H9 (cell line): ENCODE results near the gene AIG1. TPM values are rescaled to one million over a fixed set of nuclear protein-coding genes. Genes with fewer than 3 reads are reported as not detected.

Experiments used
- DNase-seq: peaks from one replicate; pipeline ENCODE4 v3.0.0-alpha.2; 2017
- H2AFZ ChIP-seq: one replicate; pipeline ENCODE4 v1.6.1; 2013; ENCODE audit warnings: mild to moderate bottlenecking, low read length, control low read depth, moderate library complexity
- H2AK5ac ChIP-seq: 2 replicates; pipeline ENCODE4 v1.6.1; 2013; ENCODE audit warnings: low read length, control low read depth, mixed read lengths; ENCODE audit not compliant: insufficient read length
- H2BK120ac ChIP-seq: one replicate; pipeline ENCODE4 v1.6.1; 2013; ENCODE audit warnings: low read depth, mild to moderate bottlenecking, low read length, control low read depth, inconsistent platforms; ENCODE audit not compliant: poor library complexity, severe bottlenecking
- H2BK12ac ChIP-seq: 2 replicates; pipeline ENCODE4 v1.6.1; 2013; ENCODE audit warnings: low read length, control low read depth, mixed read lengths, low read depth; ENCODE audit not compliant: insufficient read length
- H2BK15ac ChIP-seq: 2 replicates; pipeline ENCODE4 v1.6.1; 2013; ENCODE audit warnings: low read depth, low read length, control low read depth
- H2BK20ac ChIP-seq: one replicate; pipeline ENCODE4 v1.6.1; 2013; ENCODE audit warnings: low read depth, mild to moderate bottlenecking, low read length, control low read depth, inconsistent platforms; ENCODE audit not compliant: poor library complexity, severe bottlenecking
- H2BK5ac ChIP-seq: 2 replicates; pipeline ENCODE4 v1.6.1; 2013; ENCODE audit warnings: low read length, control low read depth, mixed read lengths; ENCODE audit not compliant: insufficient read length
- H3K14ac ChIP-seq: 2 replicates; pipeline ENCODE4 v1.6.1; 2013; ENCODE audit warnings: low read length, control low read depth; ENCODE audit not compliant: insufficient read depth
- H3K18ac ChIP-seq: 2 replicates; pipeline ENCODE4 v1.6.1; 2013; ENCODE audit warnings: low read depth, mild to moderate bottlenecking, mixed read lengths, low read length, control low read depth; ENCODE audit not compliant: insufficient read length
- H3K23ac ChIP-seq: 2 replicates; pipeline ENCODE4 v1.6.1; 2013; ENCODE audit warnings: low read length, control low read depth, mixed read lengths, low read depth; ENCODE audit not compliant: insufficient read length
- H3K23me2 ChIP-seq: 2 replicates; pipeline ENCODE4 v1.6.1; 2013; ENCODE audit warnings: low read depth, mild to moderate bottlenecking, mixed read lengths, low read length, control low read depth; ENCODE audit not compliant: insufficient read length, poor library complexity, severe bottlenecking
- H3K27ac ChIP-seq: 2 replicates; pipeline ENCODE4 v1.5.1; 2013; ENCODE audit warnings: low read length, control low read depth, mixed read lengths, low read depth; ENCODE audit not compliant: insufficient read length
- H3K27me3 ChIP-seq: 2 replicates; pipeline ENCODE4 v1.6.1; 2013; ENCODE audit warnings: low read length, control low read depth, inconsistent platforms; ENCODE audit not compliant: insufficient read depth
- H3K4ac ChIP-seq: 2 replicates; pipeline ENCODE4 v1.6.1; 2013; ENCODE audit warnings: low read depth, mild to moderate bottlenecking, control low read depth, inconsistent platforms, low read length, moderate library complexity
- H3K4me1 ChIP-seq: 2 replicates; pipeline ENCODE4 v1.6.1; 2013; ENCODE audit warnings: low read length, control low read depth, inconsistent platforms; ENCODE audit not compliant: insufficient read depth
- H3K4me2 ChIP-seq: 2 replicates; pipeline ENCODE4 v1.6.1; 2013; ENCODE audit warnings: low read length, control low read depth, mixed read lengths; ENCODE audit not compliant: insufficient read length, insufficient read depth
- H3K56ac ChIP-seq: 2 replicates; pipeline ENCODE4 v1.6.1; 2013; ENCODE audit warnings: low read depth, mild to moderate bottlenecking, mixed read lengths, low read length, control low read depth; ENCODE audit not compliant: insufficient read length
- H3K79me1 ChIP-seq: 2 replicates; pipeline ENCODE4 v1.6.1; 2013; ENCODE audit warnings: low read depth, mild to moderate bottlenecking, moderate library complexity, low read length, control low read depth, inconsistent platforms; ENCODE audit not compliant: insufficient read depth, poor library complexity, severe bottlenecking
- H3K79me2 ChIP-seq: 2 replicates; pipeline ENCODE4 v1.6.1; 2013; ENCODE audit warnings: low read length, control low read depth, inconsistent platforms; ENCODE audit not compliant: insufficient read depth
- H3K9ac ChIP-seq: 2 replicates; pipeline ENCODE4 v1.6.1; 2013; ENCODE audit warnings: low read length, control low read depth, mixed read lengths; ENCODE audit not compliant: insufficient read length; ENCODE audit errors: extremely low read depth
- H3K9me3 ChIP-seq: one replicate; pipeline ENCODE4 v1.6.1; 2013; ENCODE audit warnings: low read depth, low read length, inconsistent platforms; ENCODE audit not compliant: control insufficient read depth
- H3T11ph ChIP-seq: one replicate; pipeline ENCODE4 v1.6.1; 2013; ENCODE audit warnings: mild to moderate bottlenecking, low read length, control low read depth, inconsistent platforms
- H4K20me1 ChIP-seq: one replicate; pipeline ENCODE4 v1.6.1; 2013; ENCODE audit not compliant: control insufficient read depth, insufficient read length, insufficient read depth
- H4K5ac ChIP-seq: 2 replicates; pipeline ENCODE4 v1.6.1; 2013; ENCODE audit warnings: low read depth, mild to moderate bottlenecking, mixed read lengths, low read length, control low read depth; ENCODE audit not compliant: insufficient read length
- H4K8ac ChIP-seq: replicated peaks from 2 replicates; pipeline ENCODE4 v1.6.1; 2013; ENCODE audit warnings: low read length, control low read depth, mixed read lengths, low read depth; ENCODE audit not compliant: insufficient read length
- H4K91ac ChIP-seq: 2 replicates; pipeline ENCODE4 v1.6.1; 2013; ENCODE audit warnings: low read depth, mild to moderate bottlenecking, moderate library complexity, mixed read lengths, low read length, control low read depth; ENCODE audit not compliant: insufficient read length
- H3K27ac Mint-ChIP-seq, 3 experiments: 2 replicates in 2 of 3; 3 replicates in 1 of 3; pipeline ENCODE4 v1.8.0; 2020 to 2021; ENCODE audit warnings: mixed read lengths in 3 of 3, mild to moderate bottlenecking in 1 of 3, moderate library complexity in 1 of 3
- H3K27me3 Mint-ChIP-seq: 2 replicates; pipeline ENCODE4 v1.8.0; 2021; ENCODE audit warnings: low read depth, mild to moderate bottlenecking, moderate library complexity, mixed read lengths
- H3K36me3 Mint-ChIP-seq, 3 experiments: 2 replicates in 2 of 3; 3 replicates in 1 of 3; pipeline ENCODE4 v1.8.0; 2020 to 2021; ENCODE audit warnings: low read depth in 3 of 3, mixed read lengths in 3 of 3; ENCODE audit not compliant: insufficient read depth in 1 of 3
- H3K4me1 Mint-ChIP-seq, 2 experiments: 2 replicates each; pipeline ENCODE4 v1.8.0; 2020; ENCODE audit warnings: mixed read lengths in 2 of 2
- H3K4me3 Mint-ChIP-seq, 2 experiments: 2 replicates in 1 of 2; 3 replicates in 1 of 2; pipeline ENCODE4 v1.8.0; 2020 to 2021; ENCODE audit warnings: mild to moderate bottlenecking in 2 of 2, mixed read lengths in 2 of 2, moderate library complexity in 1 of 2
- H3K9me3 Mint-ChIP-seq, 2 experiments: 2 replicates in 1 of 2; 3 replicates in 1 of 2; pipeline ENCODE4 v1.8.0; 2020; ENCODE audit warnings: mild to moderate bottlenecking in 2 of 2, mixed read lengths in 2 of 2, moderate library complexity in 1 of 2
- CTCF ChIP-seq: fragments of 200-600 bp; sonication (generic); conservative IDR thresholded peaks from 3 replicates; pipeline ENCODE4 v1.8.0; 2021; ENCODE audit warnings: antibody characterized with exemption, mild to moderate bottlenecking
- WGBS: extraction: QIAGEN DNeasy Blood & Tissue Kit; methylation state at CpG from one replicate; pipeline ENCODE4 v1.1.7; 2013; ENCODE audit warnings: missing lambda C conversion rate, low lambda C conversion rate, mixed read lengths; ENCODE audit not compliant: insufficient read length; ENCODE audit errors: extremely low coverage; 5-methylcytosine and 5-hydroxymethylcytosine counted together
- total RNA-seq: library from RNA; stranded (reverse); gene quantifications from 2 replicates; pipeline ENCODE4 v1.2.1, GENCODE V29; 2021

AIG1 gene
- total RNA-seq, 1 experiment from 2014 or later, result 44.6 TPM

GRCh38 chr6:143241111-143241510 is 180.4 kb downstream of the AIG1 start:
- peaks cover 3% of the 10 kb centered on the region in 3 experiments; a peak in 5 of 7 replicates for H3K36me3 Mint-ChIP-seq
- Histone ChIP-seq H3K79me2 (no peaks in the 10 kb centered on the region), H3K56ac (no peak overlapping the region), H4K5ac (no peak overlapping the region), H3K9ac (no peak overlapping the region), H3K23ac (no peak overlapping the region), H3K27me3 (no peaks in the 10 kb centered on the region), H2BK120ac (no peak overlapping the region), H2BK12ac (no peak overlapping the region), H3K4me2 (no peak overlapping the region), H2AFZ (no peak overlapping the region), H3K14ac (no peak overlapping the region), H3K18ac (no peak overlapping the region), H4K20me1 (no peaks in the 10 kb centered on the region), H3K23me2 (no peaks in the 10 kb centered on the region), H4K8ac (no peak overlapping the region), H3K4me1 (no peaks in the 10 kb centered on the region), H4K91ac (no peak overlapping the region), H3T11ph (no peak overlapping the region), H2AK5ac (no peak overlapping the region), H3K4ac (no peak overlapping the region), H3K79me1 (no peaks in the 10 kb centered on the region), H2BK15ac (no peak overlapping the region), H3K9me3 (no peaks in the 10 kb centered on the region), H2BK5ac (no peak overlapping the region), H3K27ac (no peak overlapping the region), H2BK20ac (no peak overlapping the region)
- H3K4me1 Mint-ChIP-seq, result peaks cover 5 to 6% of the 10 kb centered on the region in 2 experiments; a peak in 3 of 4 replicates
- no CpG with 5 or more reads among the region's 4 CpGs for WGBS
- H3K9me3 Mint-ChIP-seq, result peaks cover 2 to 4% of the 10 kb centered on the region in 2 experiments; a peak in 4 of 5 replicates
- no peak for TF ChIP-seq CTCF
- no peaks in the 10 kb centered on the region for H3K27me3 Mint-ChIP-seq
- DNase-seq, result no peak
- peak overlapping the region; percentile 21 to 85 (median 56); a peak in 4 of 7 replicates for H3K27ac Mint-ChIP-seq
- no peak overlapping the region for H3K4me3 Mint-ChIP-seq
